Activated CD4-positive, CD25-positive, alpha-beta regulatory T cell treated with anti-CD3 and anti-CD28 coated beads, Interleukin-2, amount 50 U/mL, for 16 hours (primary cell): Measurements from ENCODE around the gene GARIN1A.
"Not testable (repeated sequence)": the region's sequence is repeated elsewhere in the genome, so short reads cannot be mapped to it uniquely, and the experiment has no call there.

ENCODE experiments used
- DNase-seq: peaks from one replicate; pipeline ENCODE4 v3.0.0-alpha.2; 2020; ENCODE audit warnings: low read depth, low spot score

GARIN1A gene

DNA sequence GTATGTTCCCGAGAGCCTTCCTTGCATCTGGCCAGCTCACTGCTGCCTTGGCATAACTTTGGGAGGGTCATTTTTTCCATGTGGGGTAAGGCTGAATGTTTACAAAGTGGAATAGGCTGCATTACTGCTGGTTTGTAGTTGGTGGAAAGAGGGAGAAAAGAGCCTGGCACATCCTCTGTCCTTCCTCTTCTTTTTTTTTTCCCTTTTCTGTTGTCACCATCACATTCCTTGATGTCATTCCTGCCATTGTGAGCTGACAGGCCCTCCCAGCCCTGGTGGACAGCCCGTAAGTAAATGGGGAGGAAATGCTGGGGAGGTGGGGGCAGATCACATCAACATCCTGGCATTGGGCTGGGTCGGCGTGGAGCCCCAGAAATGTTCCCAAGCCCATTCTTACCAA is at the start of gene GARIN1A:
TSS of gene GARIN1A (plus strand) at position 301 of the 400 bp plus-strand sequence. CDS start 106 bp downstream, outside the sequence.
- DNase-seq, result no peak

DNA sequence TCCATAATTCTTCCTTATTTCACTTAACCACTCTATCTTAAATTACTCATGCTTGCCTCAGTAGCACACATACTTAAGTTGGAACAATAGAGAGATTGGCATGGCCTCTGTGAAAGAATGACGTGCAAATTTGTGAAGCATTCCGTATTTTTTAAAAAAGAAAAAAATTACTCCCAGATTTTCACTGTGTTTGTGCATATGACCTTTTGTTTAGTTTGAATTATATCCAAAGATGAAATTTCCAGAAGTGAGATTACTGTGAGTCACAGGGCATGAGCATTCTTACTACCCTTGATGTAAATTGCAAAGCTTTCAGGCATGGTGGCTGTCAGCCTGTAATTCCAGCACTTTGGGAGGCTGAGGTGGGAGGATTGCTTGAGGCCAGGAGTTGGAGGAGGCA is 45.0 kb upstream of the GARIN1A start:
- DNase-seq, result not testable (repeated sequence)

DNA sequence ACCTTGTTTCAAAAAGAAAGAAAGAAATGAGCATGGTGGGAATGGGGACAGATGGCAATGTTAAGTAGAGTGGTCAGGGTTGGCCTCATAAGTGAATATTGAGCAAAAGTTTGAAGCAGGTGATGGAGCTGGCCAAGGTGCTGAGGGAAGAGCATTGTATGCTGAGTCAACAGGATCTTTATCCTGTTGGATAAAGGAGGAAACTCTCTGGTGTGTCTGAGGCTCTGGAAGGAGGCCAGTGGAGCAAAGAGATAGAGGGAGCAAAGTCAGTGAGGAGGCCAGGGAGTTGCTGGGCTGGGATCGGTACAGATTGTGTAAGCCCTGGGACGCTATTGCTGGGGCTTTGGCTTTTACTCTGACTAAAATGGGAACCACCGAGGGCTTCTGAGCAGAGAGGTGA is 38.2 kb upstream of the GARIN1A start:
- not testable (repeated sequence) for DNase-seq

DNA sequence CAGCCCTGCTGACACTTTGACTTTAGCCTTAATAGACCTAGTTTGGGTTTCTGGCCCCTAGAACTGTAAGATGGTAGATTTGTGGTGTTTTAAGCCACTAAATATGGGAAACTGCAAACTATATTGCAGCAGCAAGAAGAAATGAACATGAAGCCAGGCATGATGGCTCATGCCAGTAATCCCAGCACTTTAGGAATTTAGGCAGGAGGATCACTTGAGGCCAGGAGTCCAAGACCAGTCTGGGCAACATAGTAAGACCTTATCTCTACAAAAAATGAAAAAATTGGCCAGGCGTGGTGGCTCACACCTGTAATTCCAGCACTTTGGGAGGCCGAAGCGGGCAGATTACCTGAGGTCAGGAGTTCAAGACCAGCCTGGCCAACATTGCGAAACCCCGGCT is 26.9 kb upstream of the GARIN1A start:
- DNase-seq, result not testable (repeated sequence)

DNA sequence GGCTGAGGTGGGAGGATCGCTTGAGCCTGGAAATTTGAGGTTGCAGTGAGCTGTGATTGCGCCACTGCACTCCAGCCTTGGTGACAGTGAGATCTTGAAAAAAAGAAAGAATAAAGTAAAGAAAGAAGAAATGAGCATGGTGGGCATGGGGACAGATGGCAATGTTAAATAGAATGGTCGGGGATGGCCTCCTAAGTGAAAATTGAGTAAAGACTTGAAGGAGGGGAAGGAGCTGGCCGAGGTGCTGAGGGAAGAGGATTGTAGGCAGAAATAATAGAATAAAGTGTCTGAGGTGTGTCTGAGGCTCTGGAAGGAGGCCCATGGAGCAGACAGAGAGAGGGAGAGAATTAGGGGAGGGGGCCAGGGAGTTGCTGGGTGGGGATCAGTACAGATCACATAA is 26.2 kb upstream of the GARIN1A start:
- DNase-seq, result not testable (repeated sequence)

DNA sequence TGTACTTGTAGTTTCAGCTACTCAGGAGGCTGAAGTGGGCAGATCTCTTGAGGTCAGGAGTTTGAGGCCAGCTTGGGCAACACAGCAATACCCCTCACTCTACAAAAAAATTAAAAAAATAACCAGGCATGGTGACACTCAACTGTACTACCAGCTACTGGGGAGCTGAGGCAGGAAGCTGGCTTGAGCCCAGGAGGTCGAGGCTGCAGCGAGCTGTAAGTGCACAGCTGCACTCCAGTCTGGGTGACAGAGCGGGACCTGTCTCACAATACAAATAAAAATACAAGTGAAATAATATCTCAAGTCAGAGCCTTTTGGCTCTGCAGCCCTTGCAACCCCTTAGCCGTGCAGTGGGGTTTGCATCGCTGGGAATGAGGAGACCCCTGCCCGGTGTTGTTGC is 25.2 kb upstream of the GARIN1A start:
- DNase-seq, result not testable (repeated sequence)

DNA sequence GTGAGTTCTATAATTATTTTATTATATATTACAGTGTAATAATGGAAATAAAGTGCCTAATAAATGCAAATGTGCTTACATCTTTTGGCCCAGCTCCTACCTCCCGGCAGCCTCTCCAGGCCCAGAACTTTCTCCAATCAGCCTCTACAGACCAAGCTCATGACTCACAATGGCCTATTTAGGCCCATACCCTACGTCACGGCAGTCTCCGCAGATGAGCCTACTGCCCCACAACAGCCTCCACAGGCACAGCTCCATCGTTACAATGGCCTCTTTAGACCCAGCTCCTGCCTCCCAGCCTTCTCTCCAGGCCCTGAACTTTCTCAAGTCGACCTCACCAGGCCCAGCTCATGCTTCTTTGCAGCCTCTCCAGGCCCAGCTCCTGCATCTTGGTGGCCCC is 21.0 kb upstream of the GARIN1A start:
- not testable (repeated sequence) for DNase-seq

DNA sequence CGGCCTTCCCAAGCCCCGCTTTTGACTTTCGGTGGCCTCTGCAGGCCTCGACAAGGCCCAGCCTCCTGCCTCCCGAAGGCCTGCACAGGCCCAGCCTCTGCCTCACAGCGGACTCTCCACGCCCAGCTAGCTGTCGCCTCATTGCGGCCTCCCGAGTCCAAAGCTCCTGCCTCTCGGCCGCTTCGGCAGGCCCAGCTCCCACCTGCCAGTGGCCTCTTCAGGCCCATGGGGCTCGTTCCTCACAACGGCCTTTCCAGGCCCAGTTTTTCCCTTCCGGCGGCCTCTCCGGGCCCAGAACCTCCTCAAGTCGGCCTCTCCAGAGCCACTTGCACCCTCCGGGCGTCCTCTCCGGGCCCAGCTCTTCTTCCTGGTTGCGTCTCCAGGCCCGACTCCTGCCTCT is 19.5 kb upstream of the GARIN1A start:
- not testable (repeated sequence) for DNase-seq

DNA sequence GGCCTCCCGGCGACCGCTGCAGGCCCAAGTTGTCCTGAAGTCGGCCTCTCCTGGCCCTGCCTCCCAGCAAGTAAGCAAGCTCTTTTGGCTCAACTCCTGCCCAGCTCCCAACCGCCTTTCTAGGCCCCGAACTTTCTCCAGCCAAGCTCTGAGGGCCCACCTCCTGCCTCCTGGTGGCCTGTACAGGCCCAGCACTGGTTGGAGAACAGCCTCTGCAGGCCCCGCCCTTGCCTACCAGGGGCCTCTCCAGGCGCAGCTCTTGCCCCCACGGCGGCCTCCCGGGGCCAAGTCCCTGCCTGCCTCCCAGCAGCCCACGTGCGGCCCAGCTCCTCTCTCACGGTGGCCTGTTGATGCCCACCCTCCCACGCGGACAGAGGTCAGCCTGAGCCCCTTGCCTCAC is 18.9 kb upstream of the GARIN1A start:
- not testable (repeated sequence) for DNase-seq

DNA sequence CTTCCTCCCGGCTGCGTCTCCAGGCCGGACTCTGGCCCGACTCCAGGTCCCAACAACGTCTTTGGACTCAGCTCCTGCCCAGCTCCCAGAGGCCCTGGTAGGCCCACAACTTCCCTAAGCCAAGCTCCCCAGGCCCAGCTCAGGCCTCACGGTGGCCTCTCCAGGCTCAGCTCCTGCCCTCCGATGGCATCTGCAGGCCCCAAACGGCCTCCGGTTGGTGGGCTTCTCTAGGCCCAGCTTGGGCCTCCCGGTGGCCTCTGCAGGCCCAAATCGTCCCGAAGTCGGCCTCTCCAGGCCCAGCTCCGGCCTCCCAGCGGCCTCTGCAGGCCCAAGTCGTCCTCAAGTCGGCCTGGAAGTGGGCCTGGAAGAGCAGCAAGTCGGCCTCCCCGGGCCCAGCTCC is 18.0 kb upstream of the GARIN1A start:
- DNase-seq, result not testable (repeated sequence)

DNA sequence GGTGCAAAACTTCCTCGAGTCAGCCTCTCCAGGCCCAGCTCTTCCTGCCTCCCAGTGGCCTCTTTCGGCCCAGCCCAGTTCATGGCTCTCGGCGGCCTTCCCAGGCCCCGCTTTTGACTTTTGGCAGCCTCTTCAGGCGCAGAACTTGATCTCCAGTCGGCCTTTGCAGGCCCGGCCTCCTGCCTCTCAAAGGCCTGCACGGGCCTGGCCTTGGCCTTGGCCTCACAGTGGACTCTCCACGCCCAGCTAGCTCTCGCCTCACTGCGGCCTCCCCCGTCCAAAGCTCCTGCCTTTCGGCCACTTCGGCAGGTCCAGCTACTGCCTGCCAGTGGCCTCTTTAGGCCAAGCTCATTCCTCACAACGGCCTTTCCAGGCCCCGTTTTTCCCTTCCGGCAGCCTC is 17.6 kb upstream of the GARIN1A start:
- not testable (repeated sequence) for DNase-seq

DNA sequence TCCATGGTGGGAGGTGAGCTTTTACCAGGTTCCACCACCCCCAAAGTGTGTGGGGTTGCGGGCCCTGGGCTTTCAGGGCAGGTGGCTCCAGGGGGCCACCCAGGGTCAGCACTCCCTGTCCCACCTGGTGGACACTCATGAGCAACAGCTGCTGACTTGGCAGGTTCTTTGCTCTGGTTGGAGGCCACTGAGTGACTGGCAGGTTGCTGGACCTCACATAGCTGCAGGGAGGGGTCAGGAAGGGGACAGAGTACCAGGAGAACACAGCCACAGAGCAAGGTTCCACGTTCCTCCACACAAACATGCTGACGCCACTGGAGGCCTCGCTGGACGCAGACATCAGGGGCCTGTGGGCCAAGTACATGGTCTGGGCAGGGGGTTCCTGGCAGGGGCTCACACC is 13.7 kb upstream of the GARIN1A start:
- DNase-seq, result not testable (repeated sequence)

DNA sequence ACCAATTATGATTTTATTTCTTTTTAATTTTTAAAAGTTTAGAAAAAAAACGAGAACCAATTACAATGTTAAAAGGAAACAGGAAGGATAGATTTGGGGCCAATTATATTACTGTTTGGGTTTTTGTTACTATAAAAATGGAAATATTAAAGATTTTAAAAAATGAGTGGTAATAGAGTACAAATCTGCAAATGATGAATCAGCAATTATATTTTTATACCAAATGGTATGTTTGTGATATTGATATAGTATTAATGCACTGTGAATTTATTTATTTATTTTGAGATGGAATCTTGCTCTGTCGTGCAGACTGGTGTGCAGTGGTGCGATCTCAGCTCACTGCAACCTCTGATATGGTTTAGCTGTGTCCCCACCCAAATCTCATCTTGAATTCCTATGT is 11.5 kb upstream of the GARIN1A start:
- DNase-seq, result no peak

DNA sequence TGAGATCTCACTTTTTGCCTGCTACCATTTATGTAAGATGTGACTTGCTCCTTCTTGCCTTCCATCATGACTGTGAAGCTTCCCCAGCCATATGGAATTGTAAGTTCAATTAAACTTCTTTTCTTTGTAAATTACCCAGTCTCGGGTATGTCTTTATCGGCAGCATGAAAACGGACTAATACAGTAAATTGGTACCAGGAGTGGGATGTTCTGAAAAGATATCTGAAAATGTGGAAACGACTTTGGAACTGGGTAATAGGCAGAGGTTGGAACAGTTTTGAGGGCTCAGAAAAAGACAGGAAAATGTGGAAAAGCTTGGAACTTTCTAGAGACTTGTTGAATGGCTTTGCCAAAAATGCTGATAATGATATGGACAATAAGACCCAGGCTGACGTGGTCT is 10.6 kb upstream of the GARIN1A start:
- no peak for DNase-seq

DNA sequence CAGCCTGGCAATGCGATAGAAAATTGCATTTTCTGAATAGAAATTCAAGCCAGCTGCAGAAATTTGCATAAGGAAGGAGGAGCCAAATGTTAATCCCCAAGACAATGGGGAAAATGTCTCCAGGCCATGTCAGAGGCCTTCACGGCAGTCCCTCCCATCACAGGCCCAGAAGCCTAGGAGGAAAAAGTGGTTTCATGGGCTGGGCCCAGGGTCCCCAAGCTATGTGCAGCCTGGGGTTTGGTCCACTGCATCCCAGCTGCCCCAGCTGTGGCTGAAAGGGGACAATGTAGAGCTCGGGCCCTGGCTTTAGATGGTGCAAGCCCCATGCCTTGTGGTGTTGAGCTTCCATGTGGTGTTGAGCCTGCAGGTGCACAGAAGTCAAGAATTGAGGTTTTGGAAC is 10.0 kb upstream of the GARIN1A start:
- no peak for DNase-seq

DNA sequence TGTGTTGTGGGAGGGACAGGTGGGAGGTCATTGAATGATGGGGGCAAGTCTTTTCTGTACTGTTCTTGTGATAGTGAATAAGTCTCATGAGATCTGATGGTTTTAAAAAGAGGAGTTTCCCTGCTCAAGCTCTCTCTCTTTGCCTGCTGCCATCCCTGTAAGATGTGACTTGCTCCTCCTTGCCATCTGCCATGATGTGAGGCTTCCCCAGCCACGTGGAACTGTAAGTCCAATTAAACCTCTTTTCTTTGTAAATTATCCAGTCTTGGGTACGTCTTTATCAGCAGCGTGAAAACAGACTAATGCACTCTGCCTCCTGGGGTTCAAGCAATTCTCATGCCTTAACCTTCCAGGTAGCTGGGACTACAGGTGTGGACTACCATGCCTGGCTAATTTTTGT is 8.9 kb upstream of the GARIN1A start:
- not testable (repeated sequence) for DNase-seq

DNA sequence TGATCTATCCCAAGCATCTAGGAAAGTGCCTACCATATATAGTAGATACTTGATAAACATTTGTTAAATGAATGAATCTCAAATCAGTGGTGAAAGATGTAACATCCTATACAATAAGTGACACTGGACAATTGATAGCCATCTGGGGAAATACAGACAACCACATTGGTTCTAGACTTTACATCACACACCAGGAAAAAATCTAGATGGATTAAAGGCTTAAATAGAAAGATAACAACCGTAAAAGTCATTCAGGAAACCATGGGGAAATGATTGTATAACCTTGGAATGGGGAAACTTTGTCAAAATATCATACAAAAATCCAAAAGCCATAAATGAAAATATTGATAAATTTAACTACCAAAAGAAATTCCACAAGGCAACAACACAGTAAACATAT is 7.0 kb upstream of the GARIN1A start:
- DNase-seq, result no peak

DNA sequence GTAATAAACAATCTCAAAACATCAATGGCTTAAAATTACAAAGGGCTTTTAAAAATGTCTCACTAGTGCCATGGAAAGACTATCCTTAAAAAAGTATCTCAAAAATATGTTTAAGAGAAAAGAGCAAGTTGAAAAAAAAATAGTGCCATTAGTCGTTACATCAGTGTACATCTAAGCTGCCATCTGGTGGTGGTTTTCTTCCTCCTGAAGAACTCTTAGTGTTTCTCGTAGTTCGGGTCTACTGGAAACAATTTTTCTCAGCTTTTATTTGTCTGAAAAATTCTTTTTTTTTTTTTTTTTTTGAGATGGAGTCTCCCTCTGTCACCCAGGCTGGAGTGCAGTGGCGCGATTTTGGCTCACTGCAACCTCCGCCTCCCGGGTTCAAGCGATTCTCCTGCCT is 5.9 kb upstream of the GARIN1A start:
- no peak for DNase-seq

DNA sequence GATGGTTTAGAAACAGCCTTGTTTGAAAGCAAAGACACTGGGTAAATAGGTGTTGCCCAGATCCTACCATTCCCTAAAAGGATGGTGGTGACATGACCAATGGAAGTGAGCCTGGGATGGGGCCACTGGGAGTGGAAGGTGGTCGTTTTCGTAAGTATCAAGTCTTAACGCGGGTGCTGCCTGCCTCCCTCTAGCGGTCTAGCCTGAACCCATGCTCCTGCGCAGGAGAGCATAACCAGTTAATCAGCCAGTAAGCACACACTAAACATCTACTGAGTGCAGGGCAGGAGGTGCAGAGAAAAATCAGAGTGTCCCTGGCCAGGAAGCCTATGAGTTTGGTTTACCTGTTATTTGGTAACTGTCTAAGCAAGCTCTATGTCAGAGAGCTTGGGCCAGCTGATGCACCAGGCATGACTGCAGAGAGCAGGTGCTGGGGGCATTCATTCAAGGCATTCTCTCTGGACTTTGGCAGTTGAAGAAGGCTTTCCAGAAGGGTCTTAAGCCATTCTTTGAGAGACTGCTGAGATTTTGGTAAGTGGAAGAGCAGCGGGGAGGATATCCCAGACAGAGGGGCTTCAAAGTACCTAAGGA is 930 bp downstream of the GARIN1A start:
- DNase-seq, result no peak

DNA sequence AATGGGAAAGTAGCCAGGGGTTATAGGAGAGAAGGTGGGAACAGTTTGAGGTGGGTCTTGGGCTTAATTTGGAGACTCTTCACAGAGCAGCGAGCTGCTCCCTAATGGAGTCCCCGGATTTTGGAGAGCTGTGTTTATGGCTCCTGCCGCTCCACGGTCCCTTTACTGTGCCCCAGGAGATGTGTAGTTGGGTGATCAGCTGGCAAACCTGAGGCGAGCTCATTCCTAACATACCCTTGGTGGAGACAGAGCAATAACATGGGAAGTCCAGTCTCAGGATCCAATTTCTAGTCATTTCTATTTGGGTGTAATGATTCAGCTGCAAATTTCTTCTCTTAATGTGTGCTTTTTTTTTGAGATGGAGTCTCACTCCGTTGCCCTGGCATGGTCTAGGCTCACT is 1.5 kb downstream of the GARIN1A start:
- DNase-seq, result no peak

DNA sequence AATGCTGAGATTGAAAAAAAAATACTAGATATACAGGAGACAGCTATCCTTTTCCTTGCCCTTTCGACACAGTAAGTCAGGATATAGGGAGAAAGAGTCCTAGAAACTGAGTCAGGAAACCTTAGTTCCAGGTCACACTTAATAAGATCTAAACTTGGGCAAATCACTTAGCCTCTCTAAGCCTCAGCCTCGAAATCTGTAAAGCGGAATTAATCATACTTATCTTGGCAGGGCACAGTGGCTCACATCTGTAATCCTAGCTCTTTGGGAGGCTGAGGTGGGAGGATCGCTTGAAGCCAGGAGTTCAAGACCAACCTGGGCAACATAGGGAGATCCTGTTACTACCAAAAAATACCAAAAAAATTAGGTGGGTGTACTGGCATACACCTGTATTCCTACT is 4.6 kb downstream of the GARIN1A start:
- no peak for DNase-seq

DNA sequence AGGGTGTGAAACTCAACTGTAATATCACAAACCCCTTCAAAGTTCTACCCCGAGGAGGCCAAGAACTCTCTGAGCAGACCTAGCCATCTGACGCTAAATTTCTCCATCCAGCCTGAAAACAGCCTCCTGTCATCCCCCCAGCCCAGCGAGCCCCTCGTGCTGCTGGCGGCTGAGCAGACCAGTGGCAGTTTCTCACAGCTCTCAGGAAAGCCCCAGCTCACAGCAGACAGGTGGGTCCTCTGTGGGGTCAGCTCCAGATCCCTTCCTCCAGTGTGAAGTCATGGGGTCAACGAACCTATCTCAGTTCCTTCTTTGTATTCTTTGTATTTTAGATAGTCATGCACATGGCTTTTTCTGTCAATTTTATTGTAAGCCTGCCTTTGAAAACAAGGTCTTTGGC is 7.8 kb downstream of the GARIN1A start:
- DNase-seq, result no peak

DNA sequence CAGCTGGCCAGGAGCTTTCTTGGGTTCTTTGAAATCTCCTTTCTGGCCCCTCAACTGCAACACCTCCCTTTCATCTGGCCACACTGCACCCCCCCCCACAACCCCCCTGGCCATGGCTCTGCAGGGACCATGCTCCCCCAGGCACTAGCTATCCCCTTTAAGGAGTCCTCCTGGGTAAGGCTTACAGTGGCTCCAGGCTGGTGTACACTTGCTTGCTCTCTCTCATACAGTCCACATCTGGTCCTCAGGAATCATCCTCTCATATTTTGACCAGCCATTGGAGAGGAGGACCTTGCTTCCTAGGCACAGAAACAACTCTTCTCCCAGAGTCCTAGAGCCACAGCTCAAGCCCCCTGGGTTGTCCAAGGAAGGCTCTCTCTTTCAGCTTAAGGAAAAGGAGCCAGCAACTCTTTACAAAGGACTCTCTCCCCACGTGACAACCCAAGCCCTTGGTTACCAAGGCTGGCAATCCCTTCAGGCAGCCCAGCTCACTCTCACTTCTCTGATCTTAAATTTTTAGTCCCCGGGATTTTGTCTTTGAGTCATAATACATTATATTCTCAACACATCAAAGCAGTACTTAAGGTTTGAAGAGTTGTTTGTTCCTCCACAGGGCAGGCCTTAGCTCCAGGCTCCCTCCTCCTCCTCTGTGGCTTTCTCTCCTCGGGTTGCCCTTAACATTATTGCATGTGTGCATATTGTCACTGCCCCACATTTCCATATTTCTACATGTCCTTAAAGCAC is 9.9 kb downstream of the GARIN1A start:
- DNase-seq, result no peak
